Measurements from ENCODE around the gene TMPRSS9.

DNA sequence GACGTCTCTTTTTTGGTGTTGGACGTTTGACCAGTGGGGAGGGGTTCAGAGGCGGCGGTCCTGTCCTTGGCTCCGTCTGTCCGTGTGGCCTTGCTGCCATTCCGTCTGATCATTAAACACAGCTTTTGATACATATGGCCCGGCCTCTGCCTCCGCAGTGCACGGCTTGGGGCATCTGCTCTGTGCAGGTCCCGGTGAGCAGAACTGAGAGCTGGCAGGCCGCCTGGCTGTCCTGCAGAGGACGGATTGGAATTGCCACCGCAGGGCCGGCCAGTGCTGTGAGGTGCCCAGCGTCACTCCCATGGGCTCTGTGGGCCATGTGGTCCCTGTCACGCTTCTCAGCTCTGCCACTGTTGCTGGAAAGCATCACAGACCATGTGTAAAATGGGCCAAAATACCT lies 5.4 kb upstream of the TMPRSS9 start:
- no peak for TF ChIP-seq POLR2A (IDR thresholded peaks at IDR 0.05)
- TF ChIP-seq, protein P1, sequence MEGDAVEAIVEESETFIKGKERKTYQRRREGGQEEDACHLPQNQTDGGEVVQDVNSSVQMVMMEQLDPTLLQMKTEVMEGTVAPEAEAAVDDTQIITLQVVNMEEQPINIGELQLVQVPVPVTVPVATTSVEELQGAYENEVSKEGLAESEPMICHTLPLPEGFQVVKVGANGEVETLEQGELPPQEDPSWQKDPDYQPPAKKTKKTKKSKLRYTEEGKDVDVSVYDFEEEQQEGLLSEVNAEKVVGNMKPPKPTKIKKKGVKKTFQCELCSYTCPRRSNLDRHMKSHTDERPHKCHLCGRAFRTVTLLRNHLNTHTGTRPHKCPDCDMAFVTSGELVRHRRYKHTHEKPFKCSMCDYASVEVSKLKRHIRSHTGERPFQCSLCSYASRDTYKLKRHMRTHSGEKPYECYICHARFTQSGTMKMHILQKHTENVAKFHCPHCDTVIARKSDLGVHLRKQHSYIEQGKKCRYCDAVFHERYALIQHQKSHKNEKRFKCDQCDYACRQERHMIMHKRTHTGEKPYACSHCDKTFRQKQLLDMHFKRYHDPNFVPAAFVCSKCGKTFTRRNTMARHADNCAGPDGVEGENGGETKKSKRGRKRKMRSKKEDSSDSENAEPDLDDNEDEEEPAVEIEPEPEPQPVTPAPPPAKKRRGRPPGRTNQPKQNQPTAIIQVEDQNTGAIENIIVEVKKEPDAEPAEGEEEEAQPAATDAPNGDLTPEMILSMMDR (IDR thresholded peaks at IDR 0.05) = no peak

Measured in heart left ventricle (tissue), 13 donors.